HG03460 (cell line): ENCODE results near the gene CHRNB1.

ENCODE experiments used
- ATAC-seq: cut with Tn5 transposase; IDR thresholded peaks from one replicate; pipeline ENCODE4 v1.9.1; 2021; ENCODE audit not compliant: unreplicated experiment

Gene CHRNB1

GRCh38 chr17:7415784-7416183, 29.1 kb upstream of the CHRNB1 start:
- ATAC-seq, result no peak

DNA sequence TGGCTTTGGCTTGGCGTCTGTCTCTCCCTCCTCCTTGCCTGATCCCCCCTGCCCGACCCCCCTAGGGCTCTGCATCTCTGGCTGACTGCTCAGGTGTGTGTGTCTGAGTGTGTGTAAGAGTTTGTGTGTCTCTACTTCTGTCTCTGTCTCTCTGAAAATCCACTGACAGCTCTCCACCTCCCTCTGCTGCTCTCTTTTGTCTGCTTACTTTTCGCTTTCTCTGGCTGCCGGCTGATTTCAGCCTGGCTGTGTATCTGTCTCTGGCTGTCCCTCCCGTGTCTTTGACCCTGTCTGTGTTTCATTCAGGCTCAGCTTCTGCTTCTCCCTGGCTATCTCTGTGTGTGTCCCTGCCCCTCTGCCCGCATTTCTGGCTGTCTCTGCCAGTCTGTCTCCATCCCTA, 28.5 kb upstream of the CHRNB1 start:
- no peak for ATAC-seq

GRCh38 chr17:7417056-7417655, 27.7 kb upstream of the CHRNB1 start:
- no peak for ATAC-seq

DNA sequence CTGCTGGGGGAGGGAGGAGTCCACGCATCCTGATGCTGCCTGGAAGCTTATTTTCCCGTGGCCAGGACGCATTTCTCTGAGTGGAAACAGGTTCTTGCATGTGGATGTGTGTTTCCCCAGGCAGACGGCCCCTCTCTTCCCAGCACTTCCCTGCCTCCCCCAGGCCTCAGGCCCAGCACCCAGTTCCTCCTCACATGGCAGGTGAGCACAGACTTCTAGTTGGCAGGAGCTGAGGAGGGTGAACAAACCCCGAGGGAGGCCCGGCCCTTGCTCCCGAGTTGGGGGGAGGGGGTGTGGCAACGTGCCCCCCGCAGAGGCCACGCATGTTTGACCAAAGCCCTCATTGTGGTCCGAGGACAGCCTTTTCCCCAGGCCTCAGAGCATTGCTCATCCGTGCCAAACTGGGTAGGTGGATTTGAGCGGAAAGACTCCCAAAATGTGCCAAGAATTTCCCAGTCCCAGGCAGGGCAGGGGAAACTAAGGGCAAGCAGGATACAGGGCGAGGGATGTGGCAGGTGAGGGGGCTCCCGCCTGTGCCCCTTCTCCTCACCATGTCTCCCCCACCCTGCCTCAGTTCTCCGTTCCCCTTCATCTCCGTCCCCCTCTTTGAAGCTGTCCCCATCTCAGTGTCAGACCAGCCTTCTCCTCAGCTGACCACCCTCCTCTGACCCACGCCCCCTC, 26.2 kb upstream of the CHRNB1 start:
- no peak for ATAC-seq

- no peak for ATAC-seq
Measured at GRCh38 chr17:7419819-7420610, 24.8 kb upstream of the CHRNB1 start, which contains the start of gene SPEM1. SPEM1 (plus strand) TSS chr17:7420324; CDS start chr17:7420385, 61 bp downstream.

DNA sequence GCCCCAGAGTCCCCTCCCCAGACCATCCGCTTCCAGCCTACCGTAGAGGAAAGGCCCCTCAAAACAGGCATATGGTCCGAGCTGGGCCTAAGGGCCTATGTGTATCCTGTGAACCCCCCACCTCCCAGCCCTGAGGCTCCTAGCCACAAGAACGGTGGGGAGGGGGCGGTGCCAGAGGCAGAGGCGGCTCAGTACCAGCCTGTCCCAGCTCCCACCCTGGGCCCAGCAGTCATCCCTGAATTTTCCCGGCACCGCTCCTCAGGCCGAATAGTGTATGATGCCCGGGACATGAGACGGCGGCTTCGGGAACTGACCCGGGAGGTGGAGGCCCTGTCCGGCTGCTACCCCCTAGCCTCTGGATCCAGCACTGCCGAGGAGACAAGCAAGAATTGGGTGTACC, 23.7 kb upstream of the CHRNB1 start:
- no peak for ATAC-seq

- no peak for ATAC-seq
Measured at GRCh38 chr17:7423679-7424078, 21.2 kb upstream of the CHRNB1 start.

- ATAC-seq, result no peak
Measured at GRCh38 chr17:7425316-7425715, 19.5 kb upstream of the CHRNB1 start, which contains the start of gene SPEM2. SPEM2 (plus strand) TSS chr17:7425616; CDS start chr17:7425689, 73 bp downstream.

- ATAC-seq, result no peak
Measured at GRCh38 chr17:7425756-7426155, 19.1 kb upstream of the CHRNB1 start.

- ATAC-seq, result no peak
Measured at GRCh38 chr17:7426203-7426863, 18.5 kb upstream of the CHRNB1 start.

DNA sequence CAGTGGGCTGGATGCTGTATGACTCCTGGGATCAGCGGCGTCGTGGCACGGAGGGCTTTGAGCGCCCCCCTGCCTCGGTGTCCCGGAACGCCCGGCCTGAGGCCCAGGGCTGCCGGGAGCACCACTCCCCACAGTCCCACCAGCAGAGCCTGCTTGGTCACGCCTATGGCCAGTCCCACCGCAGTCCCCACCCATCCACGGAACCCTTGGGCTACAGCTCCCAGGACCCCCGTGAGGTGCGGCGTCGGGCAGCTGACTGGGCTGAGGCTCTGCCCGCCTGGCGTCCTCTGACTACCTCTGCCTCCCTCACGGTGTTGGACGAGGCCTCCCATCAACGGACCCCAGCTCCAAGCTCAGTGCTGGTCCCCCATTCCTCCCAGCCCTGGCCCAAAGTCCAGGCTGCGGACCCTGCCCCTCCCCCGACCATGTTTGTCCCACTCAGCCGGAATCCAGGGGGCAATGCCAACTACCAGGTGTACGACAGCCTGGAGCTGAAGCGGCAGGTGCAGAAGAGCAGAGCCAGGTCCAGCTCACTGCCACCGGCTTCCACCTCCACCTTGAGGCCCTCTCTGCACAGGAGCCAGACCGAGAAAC, 17.9 kb upstream of the CHRNB1 start:
- ATAC-seq, result no peak

- no peak for ATAC-seq
Measured at GRCh38 chr17:7427549-7427948, 17.3 kb upstream of the CHRNB1 start.

DNA sequence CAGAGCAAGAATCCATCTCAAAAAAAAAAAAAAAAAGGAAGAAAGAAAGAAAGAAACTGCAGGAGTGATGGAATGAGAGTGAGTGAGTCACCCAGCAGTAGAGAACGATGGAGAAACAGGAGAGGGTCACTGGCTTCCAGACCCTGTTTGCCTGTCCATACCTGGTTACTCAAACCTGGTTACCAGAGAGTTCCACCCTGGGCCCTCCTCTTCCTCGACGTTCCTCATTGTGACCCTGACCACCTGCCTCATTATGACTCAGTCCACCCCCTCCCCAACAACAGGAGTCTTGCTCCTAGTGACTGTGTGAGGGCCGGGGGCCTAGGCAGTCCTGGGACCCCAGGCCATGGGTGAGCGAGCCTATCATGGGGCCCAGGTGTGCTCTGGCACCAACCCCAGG, 16.3 kb upstream of the CHRNB1 start, which contains the start of gene SPEM3:
Gene SPEM3, plus strand, starts transcription at position 301 of the 400 bp plus-strand sequence. Its CDS starts 46 bp downstream, at position 347.
- no peak for ATAC-seq

DNA sequence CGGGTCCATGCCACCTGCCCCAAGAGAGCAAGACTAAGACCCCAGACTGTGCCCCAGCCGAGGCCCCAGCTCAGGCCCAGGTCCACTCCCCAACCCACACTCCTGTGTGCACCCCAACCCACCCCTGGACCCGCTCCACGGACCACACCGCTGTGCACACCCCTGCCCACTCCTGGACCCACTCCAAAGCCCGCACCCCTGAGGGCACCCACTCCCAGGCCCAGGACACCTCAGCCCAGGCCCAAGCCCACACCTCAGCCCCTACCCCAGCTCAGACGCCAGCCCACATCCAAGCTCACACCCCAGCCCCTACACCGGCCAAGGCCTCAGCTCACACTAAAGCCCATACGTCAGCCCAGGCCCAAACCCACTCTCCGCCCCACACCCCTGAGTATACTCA, 15.1 kb upstream of the CHRNB1 start:
- no peak for ATAC-seq

- no peak for ATAC-seq
Measured at GRCh38 chr17:7431231-7431630, 13.6 kb upstream of the CHRNB1 start.

DNA sequence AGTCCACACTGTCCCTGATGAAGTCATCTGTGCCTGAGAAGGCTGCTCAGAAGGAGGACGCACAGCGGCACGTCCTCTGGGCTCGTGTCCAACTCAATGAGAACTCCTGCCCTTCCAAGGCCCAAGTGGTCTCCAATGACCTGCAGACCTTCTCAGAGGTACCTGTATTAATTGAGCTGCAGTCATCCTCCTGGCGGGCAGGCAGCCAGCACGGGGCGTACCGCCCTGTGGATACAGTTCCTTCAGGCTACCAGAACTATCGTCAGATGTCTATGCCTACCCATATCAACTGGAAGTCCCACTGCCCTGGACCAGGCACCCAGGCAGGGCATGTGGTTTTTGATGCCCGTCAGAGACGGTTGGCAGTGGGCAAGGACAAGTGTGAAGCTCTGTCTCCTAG, 12.6 kb upstream of the CHRNB1 start:
- ATAC-seq, result no peak

DNA sequence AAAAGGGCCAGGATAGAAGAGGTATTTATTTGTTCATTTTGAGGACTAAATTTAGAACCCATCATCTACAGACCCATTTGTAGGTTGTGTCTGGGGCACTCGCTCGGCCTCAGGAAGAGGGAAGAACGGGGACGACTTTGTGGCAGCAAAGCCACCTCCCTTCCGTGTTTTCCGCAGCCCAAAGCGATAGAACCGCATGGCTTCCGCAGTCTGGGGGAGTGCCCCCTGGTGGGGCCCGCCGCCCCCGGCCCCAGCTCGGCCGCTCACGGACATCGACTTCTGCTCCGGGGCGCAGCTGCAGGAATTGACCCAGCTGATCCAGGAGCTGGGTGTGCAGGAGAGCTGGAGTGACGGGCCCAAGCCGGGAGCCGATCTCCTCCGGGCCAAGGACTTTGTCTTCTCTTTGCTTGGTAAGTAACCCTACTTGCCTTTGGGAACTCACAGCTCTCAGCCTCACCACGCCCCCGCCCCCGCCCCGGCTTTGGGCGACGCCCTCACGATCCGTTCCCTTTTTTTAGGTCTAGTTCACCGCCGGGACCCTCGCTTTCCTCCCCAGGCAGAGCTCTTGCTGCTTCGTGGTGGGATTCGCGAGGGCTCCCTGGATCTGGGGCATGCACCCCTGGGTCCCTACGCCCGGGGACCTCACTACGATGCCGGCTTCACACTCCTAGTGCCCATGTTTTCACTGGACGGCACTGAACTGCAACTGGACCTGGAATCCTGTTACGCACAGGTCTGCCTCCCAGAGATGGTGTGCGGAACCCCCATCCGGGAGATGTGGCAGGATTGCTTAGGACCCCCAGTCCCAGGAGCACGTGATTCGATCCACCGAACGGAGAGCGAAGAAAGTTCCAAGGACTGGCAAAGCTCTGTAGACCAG, 8.9 kb upstream of the CHRNB1 start:
- peak; percentile 31 for ATAC-seq

GRCh38 chr17:7436556-7437368, 8.1 kb upstream of the CHRNB1 start:
- no peak for ATAC-seq

- ATAC-seq, result no peak
Measured at GRCh38 chr17:7437369-7437863, 7.4 kb upstream of the CHRNB1 start.
